Fibroblast of skin of left quadriceps (primary cell): ENCODE results near the gene PLK2.

ENCODE experiments used
- DNase-seq, 2 experiments: peaks; one replicate each; pipeline ENCODE4 v3.0.0-alpha.2; 2013; ENCODE audit warnings: low read depth in 2 of 2

Gene PLK2

DNA sequence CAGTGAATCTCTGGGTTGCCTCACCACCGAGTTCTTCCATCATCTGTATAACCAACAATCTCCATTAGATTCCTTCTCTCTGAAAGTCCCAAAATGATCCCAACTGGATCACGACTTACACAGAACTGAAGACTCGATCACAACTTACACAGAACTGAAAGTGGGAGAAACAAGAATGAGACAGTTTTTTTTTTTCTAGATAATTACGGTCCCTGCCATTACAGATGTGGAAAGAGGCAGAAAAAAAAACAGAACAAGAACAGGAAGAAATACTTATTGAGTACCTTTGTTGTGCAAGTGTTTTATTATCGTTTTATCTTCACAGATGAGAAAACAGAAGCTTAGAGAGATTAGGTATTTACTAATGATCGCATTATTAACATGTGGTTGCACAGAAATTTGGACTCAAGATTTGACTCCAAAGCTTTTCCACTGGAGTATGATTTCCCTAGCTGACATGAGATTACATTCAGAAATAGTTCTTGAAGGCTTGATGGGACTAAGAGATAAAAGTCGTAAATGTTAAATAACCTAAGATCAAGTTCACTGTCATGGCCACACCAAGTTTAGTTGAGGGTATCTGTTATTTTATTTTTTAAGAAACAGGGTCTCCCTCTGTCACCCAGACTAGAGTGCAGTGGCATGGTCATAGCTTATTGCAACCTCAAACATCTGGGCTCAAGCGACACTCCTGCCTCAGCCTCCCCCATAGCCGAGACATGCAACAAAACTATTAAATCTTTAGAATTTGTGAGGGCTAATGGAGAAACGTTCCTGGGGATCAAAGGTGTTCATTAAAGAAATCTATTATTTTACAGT, 8.9 kb downstream of the PLK2 start:
- DNase-seq = no peak

DNA sequence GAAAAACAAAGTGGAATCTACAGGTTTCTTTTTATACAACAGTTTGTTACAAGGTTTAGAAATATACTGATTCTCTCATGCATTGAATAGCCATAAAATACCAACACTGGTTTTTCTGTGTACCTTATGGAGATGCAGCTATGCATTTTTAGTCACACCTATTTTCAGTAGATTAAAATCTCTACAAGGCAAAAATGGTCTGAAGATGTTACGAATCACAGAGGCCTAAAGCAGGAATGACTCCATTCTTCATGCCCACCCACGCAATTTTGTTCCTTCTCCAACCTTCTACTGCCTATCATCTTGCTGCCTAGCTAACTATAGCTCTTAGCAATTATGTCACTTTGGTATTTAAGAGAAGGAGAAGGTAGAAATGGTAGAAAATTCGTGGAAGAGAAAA, 9.9 kb downstream of the PLK2 start:
- DNase-seq = no peak

DNA sequence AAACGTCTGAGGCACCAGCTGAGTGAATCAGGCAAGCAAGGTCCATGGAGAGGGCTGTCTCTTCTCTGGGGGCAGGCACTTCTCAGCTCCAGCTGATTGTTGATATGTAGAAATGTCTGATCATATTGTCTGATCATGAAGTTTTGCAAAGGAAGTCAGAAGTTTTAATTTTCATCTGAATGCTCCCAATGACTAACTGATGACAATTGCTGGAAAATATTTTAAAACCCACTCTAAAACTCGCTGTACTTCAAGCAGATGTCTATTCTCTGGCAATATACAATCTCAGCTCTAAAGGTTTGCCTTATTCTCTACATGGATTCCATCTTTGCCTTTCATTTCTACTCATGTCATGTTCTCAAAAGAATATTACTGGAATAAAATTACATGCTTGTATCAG, 12.7 kb downstream of the PLK2 start:
- peak in 1 of 2 experiments; percentile 34 for DNase-seq

DNA sequence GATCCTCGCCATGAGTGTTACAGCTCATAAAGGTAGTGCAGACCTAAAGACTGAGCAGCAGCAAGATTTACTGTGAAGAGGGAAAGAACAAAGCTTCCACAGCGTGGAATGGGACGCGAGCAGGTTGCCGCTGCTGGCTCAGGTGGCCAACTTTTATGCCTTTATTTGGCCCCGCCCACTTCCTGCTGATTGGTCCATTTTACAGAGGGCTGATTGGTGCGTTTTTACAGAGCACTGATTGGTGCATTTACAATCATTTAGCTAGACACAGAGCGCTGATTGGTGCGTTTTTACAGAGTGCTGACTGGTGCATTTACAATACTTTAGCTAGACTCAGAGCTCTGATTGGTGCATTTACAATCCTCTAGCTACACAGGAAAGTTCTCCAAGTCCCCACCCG, 13.9 kb downstream of the PLK2 start:
- no peak for DNase-seq

DNA sequence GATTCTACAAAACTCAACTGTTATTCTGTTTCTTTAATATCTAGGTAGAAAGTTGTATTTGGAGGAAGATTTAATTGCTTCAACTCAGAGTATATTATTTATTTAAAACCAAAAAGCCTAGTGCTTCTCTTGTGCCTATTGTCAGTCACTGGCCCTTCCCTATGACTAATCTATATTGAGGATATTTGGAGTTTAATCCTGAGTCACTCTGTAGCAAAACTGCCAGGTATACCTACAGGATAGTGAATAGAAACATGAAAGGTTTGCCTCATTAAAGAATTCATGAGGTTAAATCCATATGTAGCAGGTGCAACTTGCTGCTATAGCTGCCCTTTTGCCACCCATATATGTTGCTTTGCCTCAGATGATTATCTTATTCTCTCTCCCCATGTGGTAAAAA, 15.1 kb downstream of the PLK2 start:
- no peak for DNase-seq

DNA sequence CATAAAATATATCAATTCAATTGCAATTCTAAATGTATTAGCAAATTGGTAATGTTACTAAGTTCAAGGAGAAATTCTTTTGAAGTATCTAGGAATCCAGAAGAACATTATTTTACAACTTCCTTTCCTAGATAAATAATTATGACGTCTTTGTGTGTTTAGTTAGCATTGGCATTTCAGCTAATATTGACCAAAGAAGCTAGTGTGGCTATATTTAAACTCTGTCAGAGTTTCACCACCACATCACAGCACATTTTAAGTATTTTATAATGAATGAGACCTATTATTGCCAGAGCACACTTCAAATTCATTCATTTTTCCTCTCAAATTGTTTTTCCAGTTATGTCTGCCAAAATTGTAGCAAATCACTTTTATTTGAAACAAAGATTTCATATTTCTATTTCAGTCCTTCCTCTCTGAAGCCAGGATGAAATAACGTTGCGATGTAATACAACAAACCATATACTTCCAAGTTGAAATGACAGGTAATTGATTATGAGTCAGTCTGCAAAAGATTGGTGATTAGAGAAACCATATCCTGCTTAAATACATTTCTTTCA, 18.9 kb downstream of the PLK2 start:
- DNase-seq = no peak

DNA sequence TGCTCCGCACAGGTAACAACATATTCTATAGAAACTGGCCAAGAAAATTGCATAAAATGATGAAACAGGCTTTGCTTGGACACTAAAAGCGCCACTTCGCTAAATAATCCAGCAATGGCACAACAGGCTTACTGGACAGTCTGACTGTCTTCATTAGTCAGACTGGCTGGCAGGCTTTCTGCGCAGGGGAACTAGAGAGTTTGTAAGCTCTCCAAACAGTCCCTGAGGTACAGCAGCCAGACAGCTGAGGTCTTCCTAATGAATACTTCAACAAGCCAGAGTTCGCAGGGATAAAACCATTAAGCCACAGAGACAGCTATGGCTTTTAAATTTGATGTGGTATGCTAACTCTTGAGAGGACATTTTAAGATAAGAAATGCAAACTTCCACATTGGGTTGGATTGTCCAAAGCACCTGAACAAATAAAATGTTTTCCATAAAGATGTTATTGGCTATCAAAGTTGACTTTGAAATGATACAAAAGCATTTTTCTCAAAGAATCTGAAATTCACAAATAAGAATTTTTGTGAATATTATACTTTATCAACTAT, 20.7 kb downstream of the PLK2 start:
- DNase-seq = no peak

DNA sequence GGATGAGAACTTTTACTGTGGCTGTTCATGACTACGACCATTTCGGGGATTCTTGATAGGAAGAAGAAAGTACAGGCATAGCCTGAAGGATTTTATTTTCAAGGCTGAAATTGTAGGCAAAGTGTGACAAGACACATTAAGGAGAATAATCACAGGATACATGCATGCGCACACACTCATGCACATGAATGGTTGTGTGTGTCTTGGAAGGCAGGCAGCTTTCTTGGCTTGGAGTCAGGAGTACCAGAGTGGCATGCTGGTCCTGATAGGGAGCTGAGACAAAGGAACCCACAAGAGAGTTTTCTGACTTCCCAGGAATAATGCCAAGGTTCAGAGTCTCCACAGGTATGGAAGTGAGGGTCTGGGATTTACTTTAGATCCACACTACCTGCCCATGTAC, 22.2 kb downstream of the PLK2 start:
- no peak for DNase-seq

DNA sequence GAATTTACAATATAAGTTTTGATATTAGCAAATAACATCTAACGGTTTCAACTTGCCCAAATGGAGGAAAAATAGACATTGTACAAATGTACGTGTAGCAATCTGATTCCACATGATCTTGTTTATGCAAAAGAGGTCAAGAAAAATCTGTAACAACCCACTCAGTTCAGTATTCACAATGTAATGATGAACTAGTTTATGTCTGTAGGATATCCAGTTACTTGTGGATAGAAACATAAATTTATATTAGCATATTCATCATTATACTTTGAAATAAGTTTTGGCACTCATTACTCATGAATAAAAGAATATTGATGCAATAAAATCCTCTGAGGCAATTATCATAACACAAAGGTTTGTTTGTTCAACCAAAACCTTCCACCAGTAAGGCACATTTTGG, 28.1 kb downstream of the PLK2 start:
- DNase-seq = no peak

DNA sequence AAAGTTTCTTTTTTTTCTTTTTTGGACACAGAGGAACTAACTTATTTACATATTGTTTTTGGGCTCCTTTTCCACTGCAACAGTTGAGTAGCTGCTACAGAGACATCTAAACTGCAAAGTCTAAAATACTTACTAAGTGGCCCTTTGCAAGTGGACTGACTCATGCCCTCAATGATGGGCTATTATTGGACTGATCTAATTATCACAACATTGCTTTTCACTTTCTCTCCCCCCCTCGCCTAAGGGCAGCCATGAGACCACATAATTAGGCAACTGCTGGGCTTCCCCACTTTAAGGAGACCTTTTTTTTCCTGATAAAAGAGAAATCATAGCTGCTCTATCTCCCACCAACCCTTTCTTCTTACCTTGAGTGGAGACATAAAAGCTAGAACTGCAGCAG, 47.0 kb downstream of the PLK2 start:
- no peak for DNase-seq

DNA sequence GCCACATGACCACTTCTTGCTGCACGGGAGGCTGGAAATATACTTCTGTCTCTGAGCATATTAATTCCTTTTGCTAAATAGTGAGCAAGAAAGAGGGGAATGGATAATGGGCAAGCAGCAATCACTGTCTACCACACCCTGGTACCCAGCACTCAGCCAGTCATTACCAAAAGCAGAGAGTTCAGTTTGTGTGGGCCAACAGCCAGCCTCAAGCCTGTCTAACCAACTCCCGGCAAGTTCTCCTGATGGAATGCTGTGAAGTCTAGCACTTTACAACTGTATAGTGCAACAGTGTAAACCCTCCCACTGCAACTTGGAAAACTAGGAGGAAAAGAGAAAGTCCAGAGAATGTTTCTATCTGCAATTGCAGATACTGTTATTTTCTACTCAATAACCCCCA, 47.8 kb downstream of the PLK2 start:
- no peak for DNase-seq

DNA sequence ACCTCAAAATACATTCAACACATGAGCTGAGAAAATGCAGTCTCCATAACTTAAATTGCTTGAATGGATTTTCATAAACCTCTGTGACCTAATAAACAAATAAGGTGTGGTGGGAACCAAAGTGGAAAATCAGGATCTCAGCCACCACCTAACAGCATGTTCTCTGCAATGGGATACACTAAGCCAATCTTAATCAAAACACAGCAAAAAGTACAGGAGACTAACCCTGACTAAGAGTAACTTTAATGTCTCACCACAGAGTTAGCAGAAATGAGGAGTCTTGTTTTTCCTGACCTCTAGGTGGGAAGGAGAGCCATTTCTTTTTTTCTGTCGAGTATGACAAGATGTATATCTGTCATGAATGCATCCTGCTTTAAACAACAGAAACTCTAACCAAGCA, 48.5 kb downstream of the PLK2 start:
- DNase-seq = no peak

DNA sequence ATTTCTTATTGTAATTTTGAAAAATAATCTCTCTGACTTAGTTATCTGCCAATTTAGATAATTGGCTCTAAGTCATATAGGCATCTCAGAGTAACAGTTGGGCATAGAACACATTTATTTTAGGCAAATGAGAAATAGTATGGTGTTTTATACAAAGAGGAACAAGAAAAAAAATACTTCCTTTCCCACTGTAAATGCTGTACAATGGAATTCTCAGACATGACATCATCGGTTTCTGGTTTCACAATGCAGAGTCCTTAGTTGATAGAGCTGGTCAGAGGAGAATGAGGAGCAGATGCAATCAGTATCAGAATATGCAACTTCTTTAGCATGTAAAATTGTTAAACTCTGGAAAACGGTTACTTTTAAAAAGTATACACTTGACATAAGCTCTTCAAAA, 49.4 kb downstream of the PLK2 start:
- peak; percentile 75 to 77 for DNase-seq

DNA sequence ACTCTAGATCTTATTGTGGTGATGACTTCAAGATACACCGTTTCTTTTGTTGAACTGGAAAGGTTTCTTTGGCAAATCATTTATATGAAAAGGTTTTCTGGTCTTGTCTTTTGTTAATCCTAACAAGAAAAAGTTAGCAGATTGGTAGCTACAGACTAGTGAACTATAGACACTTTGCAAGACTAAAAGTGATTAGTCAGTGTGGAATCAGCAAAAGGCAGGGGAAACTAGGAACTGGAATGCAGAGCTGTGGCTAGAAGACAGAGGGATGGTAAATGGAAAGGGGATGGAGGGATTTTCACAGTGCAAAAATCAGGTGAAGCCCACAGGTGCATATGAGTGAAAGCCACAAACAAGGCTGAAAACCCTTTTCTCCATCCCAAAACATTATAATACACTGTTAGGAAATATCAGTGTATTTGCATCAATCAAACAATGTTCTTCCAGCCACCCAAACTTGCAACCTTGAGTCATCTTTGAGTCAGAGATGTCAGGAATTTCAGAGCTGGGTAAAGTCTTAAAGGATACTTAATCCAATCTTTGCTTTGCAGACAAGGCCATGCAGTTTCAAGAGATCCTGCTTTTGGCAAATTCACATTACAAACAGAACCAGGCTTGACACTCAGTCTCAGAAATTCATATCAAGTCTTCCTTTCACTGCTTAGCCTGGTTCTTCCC, 52.7 kb downstream of the PLK2 start:
- DNase-seq = peak; percentile 62 to 63

DNA sequence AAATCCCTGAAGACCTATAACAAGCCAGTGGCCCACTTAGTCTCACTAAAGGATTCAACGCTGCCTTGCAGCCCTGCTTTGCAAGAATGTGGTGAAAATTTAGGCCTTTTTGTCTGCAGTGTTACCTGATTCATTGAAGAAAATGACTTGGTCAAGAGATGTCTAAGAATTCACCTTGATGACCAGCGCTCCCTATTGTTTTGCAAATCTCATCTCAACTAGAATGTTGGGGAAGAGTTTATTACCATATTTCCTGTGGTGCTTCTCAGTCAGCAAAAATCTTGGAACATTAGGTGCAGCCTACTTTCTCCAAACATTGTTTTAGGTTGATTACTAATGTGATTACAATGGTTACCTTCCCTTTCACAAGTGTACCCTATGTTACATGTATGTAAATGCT, 53.5 kb downstream of the PLK2 start:
- DNase-seq = no peak

DNA sequence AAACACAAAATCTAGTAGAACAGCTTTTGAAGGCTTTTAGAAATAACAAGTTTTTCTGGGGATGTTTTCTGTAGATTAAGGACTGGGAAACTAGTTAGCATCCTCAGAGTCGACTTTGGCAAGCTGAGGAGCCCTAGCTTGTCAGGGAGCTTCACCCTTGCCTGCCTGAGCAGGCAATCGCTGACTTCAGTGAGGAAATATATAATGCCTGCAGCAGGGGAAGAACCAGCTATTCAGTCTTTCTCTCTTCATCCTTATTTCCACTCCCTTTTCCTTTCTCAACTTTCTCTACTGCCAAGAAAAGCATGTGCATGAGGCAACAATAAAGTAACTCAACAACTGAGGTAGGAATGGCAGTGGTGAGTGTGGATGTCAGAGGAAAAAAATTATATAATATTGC, 54.7 kb downstream of the PLK2 start:
- no peak for DNase-seq

DNA sequence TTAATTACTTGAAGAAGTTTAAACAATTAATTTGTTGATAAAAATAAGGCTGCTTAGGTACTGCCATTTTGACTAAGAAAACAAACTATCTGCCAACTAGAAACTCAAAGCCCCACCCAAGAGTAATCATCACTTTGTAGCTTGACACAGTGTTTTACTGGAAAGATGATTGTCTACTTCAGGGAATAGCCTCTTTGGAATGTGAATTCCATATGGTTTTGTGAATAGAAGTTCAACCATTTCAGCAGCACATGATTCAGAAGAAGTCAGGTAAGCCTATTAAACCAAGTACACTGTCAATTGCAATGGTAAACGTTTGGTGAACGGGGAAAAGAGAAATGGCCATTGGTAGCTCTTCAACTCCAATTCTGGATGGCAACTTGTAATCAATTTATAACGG, 55.2 kb downstream of the PLK2 start:
- DNase-seq = no peak
